Bronchial epithelial cell (primary cell): ENCODE measurements around the gene NOC2L. TPM values are rescaled to one million over a fixed set of nuclear protein-coding genes. Genes with fewer than 3 reads are reported as not detected.
"Not testable (repeated sequence)": the region's sequence is repeated elsewhere in the genome, so short reads cannot be mapped to it uniquely, and the experiment has no call there.

Experiments used
- DNase-seq: peaks from one replicate; pipeline ENCODE4 v3.0.0-alpha.2; 2010; ENCODE audit warnings: low read depth
- FAIRE-seq: peaks from 2 replicates; lab custom pipeline; 2011; peaks lifted over from hg19 to GRCh38; lab: Jason Lieb, UNC
- H3K27me3 ChIP-seq: 2 replicates; pipeline ENCODE4 v1.5.1; 2011; ENCODE audit warnings: low read length; ENCODE audit not compliant: control insufficient read depth, insufficient read depth
- H3K36me3 ChIP-seq: 2 replicates; pipeline ENCODE4 v1.5.1; 2011; ENCODE audit warnings: low read length; ENCODE audit not compliant: control insufficient read depth, insufficient read depth
- H3K4me3 ChIP-seq: 2 replicates; pipeline ENCODE4 v1.5.1; 2011; ENCODE audit warnings: mild to moderate bottlenecking, low read depth, low read length, control low read depth
- CTCF ChIP-seq: IDR thresholded peaks from 2 replicates; pipeline ENCODE4 v1.5.1; 2011; ENCODE audit warnings: mild to moderate bottlenecking, moderate library complexity, low read length, control low read depth, inconsistent platforms; ENCODE audit not compliant: insufficient read depth, severe bottlenecking
- total RNA-seq: library from RNA; depleted of rRNA; stranded (reverse); fragments of >200 nt; gene quantifications from 2 replicates; pipeline ENCODE4 v1.2.1, GENCODE V29; 2014

NOC2L gene
- total RNA-seq, 1 donor from 2014 or later, result 128 TPM

- Histone ChIP-seq H3K4me3 (no peak overlapping the region), H3K27me3 (peaks cover 4% of the 10 kb centered on the region), H3K36me3 (no peaks in the 10 kb centered on the region)
- no peak for TF ChIP-seq CTCF
- FAIRE-seq, result peak; percentile 47
- no peak for DNase-seq
Observed at GRCh38 chr1:901108-901859, 57.8 kb downstream of the NOC2L start.

GRCh38 chr1:899636-900317 lies 59.3 kb downstream of the NOC2L start:
- FAIRE-seq (no peak), DNase-seq (no peak)
- peaks cover 4% of the 10 kb centered on the region for H3K27me3 ChIP-seq
- no peak for TF ChIP-seq CTCF
- no peaks in the 10 kb centered on the region for H3K36me3 ChIP-seq
- no peak overlapping the region for H3K4me3 ChIP-seq

- not testable (repeated sequence) for H3K27me3 ChIP-seq, FAIRE-seq, H3K36me3 ChIP-seq, H3K4me3 ChIP-seq, DNase-seq
Observed at GRCh38 chr1:897951-898350, 61.1 kb downstream of the NOC2L start.

GRCh38 chr1:897226-897625 lies 61.8 kb downstream of the NOC2L start:
- TF ChIP-seq CTCF, result no peak
- no peak for DNase-seq
- peaks cover 4% of the 10 kb centered on the region for H3K27me3 ChIP-seq
- no peak overlapping the region for H3K4me3 ChIP-seq
- H3K36me3 ChIP-seq, result no peaks in the 10 kb centered on the region
- FAIRE-seq, result no peak

Other genes starting within 250 kb of the NOC2L start
- gene SAMD11, start 35.3 kb downstream of the NOC2L start, total RNA-seq, result 0.51 and 0.53 TPM in 2 replicates
- gene KLHL17, start 1.3 kb upstream of the NOC2L start, total RNA-seq, result 4.5 and 6.8 TPM in 2 replicates
- 1.6 and 5.4 TPM in 2 replicates for gene PLEKHN1, start 7.2 kb upstream of the NOC2L start, total RNA-seq
- gene PERM1, start 22.8 kb upstream of the NOC2L start, total RNA-seq, result under 0.01 TPM in 1 of 2 replicates, not detected in the other
- 42.6 and 83.5 TPM in 2 replicates for gene HES4, start 40.8 kb upstream of the NOC2L start, total RNA-seq
- gene ISG15, start 54.2 kb upstream of the NOC2L start, total RNA-seq, result 18.2 and 25.7 TPM in 2 replicates
- 117 and 132 TPM in 2 replicates for gene AGRN, start 60.9 kb upstream of the NOC2L start, total RNA-seq
- gene RNF223, start 115.0 kb upstream of the NOC2L start, total RNA-seq, result 9.0 and 14.6 TPM in 2 replicates
- gene C1orf159, start 156.8 kb upstream of the NOC2L start, total RNA-seq, result 5.9 and 8.2 TPM in 2 replicates
- not detected in 2 replicates for gene TTLL10, start 214.6 kb upstream of the NOC2L start, total RNA-seq
- gene TNFRSF18, start 247.3 kb upstream of the NOC2L start, total RNA-seq, result 1.7 TPM in 1 of 2 replicates, not detected in the other